ENCODE measurements around the gene CS. TPM values are rescaled to one million over a fixed set of nuclear protein-coding genes. Genes with fewer than 3 reads are reported as not detected.

Gene CS
- total and polyA plus RNA-seq, 12 donors = 64.6 to 417 (median 245) TPM

Other genes starting within 250 kb of the CS start
- gene ERBB3, start 220.2 kb downstream of the CS start, total RNA-seq = 10 to 100 TPM in 1 of 9 donors, 1 to 10 TPM in 8; 1.3 to 25.7 (median 1.6) TPM
- gene ERBB3, start 220.2 kb downstream of the CS start, polyA plus RNA-seq = 1 to 10 TPM; 1.9 to 5.0 (median 2.6) TPM
- 100 to 1,000 TPM in 5 of 9 donors, 10 to 100 TPM in 4; 64.1 to 129 (median 106) TPM for gene PA2G4, start 195.8 kb downstream of the CS start, total RNA-seq
- gene PA2G4, start 195.8 kb downstream of the CS start, polyA plus RNA-seq = 100 to 1,000 TPM in 2 of 3 donors, 10 to 100 TPM in 1; 83.3 to 252 (median 106) TPM
- gene RPL41, start 183.7 kb downstream of the CS start, total RNA-seq = 1,000 to 10,000 TPM; 1,635 to 5,801 (median 3,259) TPM
- 1,000 to 10,000 TPM; 2,153 to 6,204 (median 2,446) TPM for gene RPL41, start 183.7 kb downstream of the CS start, polyA plus RNA-seq
- 10 to 100 TPM in 3 of 9 donors, 1 to 10 TPM in 6; 4.3 to 15.0 (median 8.4) TPM for gene ZC3H10, start 182.1 kb downstream of the CS start, total RNA-seq
- 1 to 10 TPM; 2.2 to 5.5 (median 5.0) TPM for gene ZC3H10, start 182.1 kb downstream of the CS start, polyA plus RNA-seq
- 100 to 1,000 TPM in 7 of 9 donors, 10 to 100 TPM in 2; 26.3 to 156 (median 125) TPM for gene ESYT1, start 172.1 kb downstream of the CS start, total RNA-seq
- 100 to 1,000 TPM in 1 of 3 donors, 10 to 100 TPM in 2; 27.2 to 103 (median 35.4) TPM for gene ESYT1, start 172.1 kb downstream of the CS start, polyA plus RNA-seq
- gene MYL6B, start 147.7 kb downstream of the CS start, total RNA-seq = 10 to 100 TPM; 28.0 to 89.3 (median 66.8) TPM
- gene MYL6B, start 147.7 kb downstream of the CS start, polyA plus RNA-seq = 100 to 1,000 TPM in 2 of 3 donors, 10 to 100 TPM in 1; 33.4 to 129 (median 118) TPM
- 1,000 to 10,000 TPM; 1,276 to 2,410 (median 1,576) TPM for gene MYL6, start 142.0 kb downstream of the CS start, total RNA-seq
- 1,000 to 10,000 TPM; 1,464 to 3,646 (median 1,841) TPM for gene MYL6, start 142.0 kb downstream of the CS start, polyA plus RNA-seq
- gene SMARCC2, start 110.8 kb downstream of the CS start, total RNA-seq = 100 to 1,000 TPM in 1 of 9 donors, 10 to 100 TPM in 8; 36.3 to 102 (median 64.0) TPM
- gene SMARCC2, start 110.8 kb downstream of the CS start, polyA plus RNA-seq = 10 to 100 TPM; 22.8 to 75.1 (median 46.6) TPM
- 10 to 100 TPM; 42.4 to 90.6 (median 64.1) TPM for gene RNF41, start 78.4 kb downstream of the CS start, total RNA-seq
- gene RNF41, start 78.4 kb downstream of the CS start, polyA plus RNA-seq = 10 to 100 TPM; 13.0 to 44.0 (median 13.5) TPM
- 10 to 100 TPM; 23.8 to 55.4 (median 48.4) TPM for gene NABP2, start 76.0 kb downstream of the CS start, total RNA-seq
- 10 to 100 TPM; 24.6 to 48.3 (median 39.7) TPM for gene NABP2, start 76.0 kb downstream of the CS start, polyA plus RNA-seq
- under 1 TPM in 3 of 9 donors, not detected in 6; 0.50 to 0.83 (median 0.65) TPM for gene SLC39A5, start 70.3 kb downstream of the CS start, total RNA-seq
- 1 to 10 TPM in 1 of 3 donors, under 1 TPM in 1, not detected in 1; 0.54 to 2.0 TPM for gene SLC39A5, start 70.3 kb downstream of the CS start, polyA plus RNA-seq
- 10 to 100 TPM; 21.3 to 86.8 (median 28.5) TPM for gene ANKRD52, start 41.9 kb downstream of the CS start, total RNA-seq
- gene ANKRD52, start 41.9 kb downstream of the CS start, polyA plus RNA-seq = 10 to 100 TPM in 2 of 3 donors, 1 to 10 TPM in 1; 8.4 to 54.0 (median 28.8) TPM
- gene COQ10A, start 33.4 kb downstream of the CS start, total RNA-seq = 10 to 100 TPM; 24.2 to 65.1 (median 33.7) TPM
- 10 to 100 TPM; 25.2 to 47.6 (median 36.7) TPM for gene COQ10A, start 33.4 kb downstream of the CS start, polyA plus RNA-seq
- 100 to 1,000 TPM; 103 to 163 (median 146) TPM for gene CNPY2, start 15.7 kb upstream of the CS start, total RNA-seq
- 100 to 1,000 TPM; 138 to 192 (median 179) TPM for gene CNPY2, start 15.7 kb upstream of the CS start, polyA plus RNA-seq
- gene PAN2, start 33.7 kb upstream of the CS start, total RNA-seq = 100 to 1,000 TPM in 1 of 9 donors, 10 to 100 TPM in 8; 19.6 to 124 (median 61.6) TPM
- 100 to 1,000 TPM in 2 of 3 donors, 10 to 100 TPM in 1; 40.8 to 111 (median 102) TPM for gene PAN2, start 33.7 kb upstream of the CS start, polyA plus RNA-seq
- under 1 TPM in 4 of 9 donors, not detected in 5; 0.29 to 0.67 (median 0.62) TPM for gene IL23A, start 38.6 kb upstream of the CS start, total RNA-seq
- 1 to 10 TPM in 1 of 3 donors, under 1 TPM in 2; 0.55 to 1.3 (median 0.64) TPM for gene IL23A, start 38.6 kb upstream of the CS start, polyA plus RNA-seq
- 100 to 1,000 TPM in 5 of 9 donors, 10 to 100 TPM in 4; 74.2 to 197 (median 101) TPM for gene STAT2, start 59.8 kb upstream of the CS start, total RNA-seq
- 100 to 1,000 TPM in 1 of 3 donors, 10 to 100 TPM in 2; 45.3 to 120 (median 47.3) TPM for gene STAT2, start 59.8 kb upstream of the CS start, polyA plus RNA-seq
- gene APOF, start 62.5 kb upstream of the CS start, total RNA-seq = not detected
- gene APOF, start 62.5 kb upstream of the CS start, polyA plus RNA-seq = under 1 TPM in 1 of 3 donors, not detected in 2; 0.24 TPM
- gene TIMELESS, start 149.1 kb upstream of the CS start, total RNA-seq = 1 to 10 TPM; 5.9 to 9.3 (median 7.3) TPM
- gene TIMELESS, start 149.1 kb upstream of the CS start, polyA plus RNA-seq = 1 to 10 TPM; 4.6 to 5.6 (median 5.3) TPM
- gene MIP, start 154.3 kb upstream of the CS start, total RNA-seq = 1 to 10 TPM in 1 of 9 donors, under 1 TPM in 3, not detected in 5; 0.32 to 1.6 (median 0.39) TPM
- gene MIP, start 154.3 kb upstream of the CS start, polyA plus RNA-seq = under 1 TPM; 0.08 to 0.24 (median 0.17) TPM
- 1 to 10 TPM; 2.8 to 6.5 (median 5.3) TPM for gene SPRYD4, start 168.2 kb upstream of the CS start, total RNA-seq
- gene SPRYD4, start 168.2 kb upstream of the CS start, polyA plus RNA-seq = 1 to 10 TPM; 2.5 to 5.6 (median 3.2) TPM
- gene GLS2, start 187.8 kb upstream of the CS start, total RNA-seq = 1 to 10 TPM in 5 of 9 donors, under 1 TPM in 3, not detected in 1; 0.17 to 3.3 (median 1.1) TPM
- 1 to 10 TPM; 1.5 to 5.3 (median 1.6) TPM for gene GLS2, start 187.8 kb upstream of the CS start, polyA plus RNA-seq
- 10 to 100 TPM in 8 of 9 donors, 1 to 10 TPM in 1; 9.6 to 41.5 (median 24.0) TPM for gene RBMS2, start 221.5 kb upstream of the CS start, total RNA-seq
- 10 to 100 TPM in 2 of 3 donors, 1 to 10 TPM in 1; 7.6 to 20.9 (median 11.3) TPM for gene RBMS2, start 221.5 kb upstream of the CS start, polyA plus RNA-seq

All from adrenal gland (tissue), 12 donors.